SK-N-DZ (cell line): ENCODE results near the gene COBL.

Source experiments
- DNase-seq: peaks from one replicate; pipeline ENCODE4 v3.0.0-alpha.2; 2015; ENCODE audit warnings: low spot score

COBL gene

DNA sequence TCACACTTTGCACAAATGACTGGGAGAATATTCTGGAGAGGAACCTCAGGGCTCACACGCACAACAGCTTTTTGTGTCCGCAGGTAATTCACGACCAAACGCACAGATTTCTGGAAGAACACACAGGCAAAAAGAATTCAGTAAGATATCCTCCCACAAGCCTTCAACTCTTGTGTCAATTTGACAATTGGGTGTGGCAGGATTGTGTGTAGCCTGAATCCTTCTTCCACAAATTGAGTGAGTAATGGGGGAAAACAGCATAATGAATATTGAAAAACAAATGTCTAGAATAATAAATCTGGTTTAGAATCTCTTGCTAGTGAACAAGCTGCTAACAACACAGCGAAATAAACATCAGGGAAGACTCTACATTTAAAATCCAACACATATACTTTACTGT, 125.6 kb downstream of the COBL start:
- DNase-seq: no peak

- DNase-seq: no peak
These were observed 126.8 kb downstream of the COBL start for GRCh38 chr7:51189777-51190176.

DNA sequence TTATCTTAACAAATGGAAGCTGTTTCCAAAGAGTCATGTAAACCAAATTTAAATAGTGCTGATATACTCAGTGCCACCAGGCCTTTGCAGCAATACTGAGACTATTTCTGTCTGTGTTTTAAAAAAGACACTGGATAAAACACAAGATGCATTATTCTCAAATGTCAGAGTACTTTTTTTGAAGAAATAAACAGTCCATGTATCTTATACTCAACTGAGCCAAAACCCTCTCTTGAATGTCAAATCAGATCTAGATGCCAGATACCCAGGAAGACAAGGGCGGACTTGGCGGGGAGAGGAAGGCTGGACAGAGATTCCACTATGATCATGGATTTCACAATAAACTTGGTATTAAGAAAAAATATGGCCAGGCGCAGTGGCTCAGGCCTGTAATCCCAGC, 127.6 kb downstream of the COBL start:
- DNase-seq: no peak

DNA sequence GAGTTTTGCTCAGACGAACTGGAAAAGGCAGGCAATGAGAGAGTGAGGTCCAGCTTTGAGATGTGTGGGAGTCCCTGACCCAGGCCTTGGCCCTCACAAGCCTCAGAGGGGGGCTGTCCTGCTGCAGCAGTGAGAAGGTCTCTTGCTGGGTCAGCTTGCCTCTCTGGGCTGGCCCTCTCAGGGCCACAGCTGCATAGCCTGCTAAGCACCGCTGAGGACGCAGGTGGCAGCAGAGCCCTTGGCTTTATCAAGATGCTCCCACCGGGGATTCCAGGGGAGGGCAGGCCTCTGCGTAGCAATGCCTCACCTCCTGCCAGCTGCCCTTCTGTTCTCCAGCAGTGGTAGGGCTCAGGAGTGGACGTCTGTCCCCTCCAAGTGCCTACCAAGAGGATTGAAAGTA, 128.7 kb downstream of the COBL start:
- DNase-seq: peak; percentile 17

DNA sequence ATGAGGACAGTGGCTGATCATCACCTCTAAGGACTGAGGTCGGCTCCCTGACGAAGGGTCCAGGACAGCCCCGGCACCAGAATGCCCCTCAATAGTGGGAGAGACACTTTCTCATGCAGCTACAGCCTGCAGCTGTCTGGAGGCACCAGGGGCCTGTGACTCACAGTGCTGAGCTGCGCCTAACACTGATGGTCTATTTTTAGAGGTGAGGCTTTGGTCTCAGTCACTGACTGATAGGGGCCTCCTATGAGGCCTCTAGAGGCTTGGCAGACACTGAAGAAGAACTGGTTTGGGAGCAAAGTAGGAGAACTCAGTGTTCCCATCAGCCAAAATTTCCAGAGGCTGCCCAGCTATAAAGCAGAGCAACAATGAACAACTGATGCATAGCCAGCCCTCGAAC, 130.1 kb downstream of the COBL start:
- no peak for DNase-seq

DNA sequence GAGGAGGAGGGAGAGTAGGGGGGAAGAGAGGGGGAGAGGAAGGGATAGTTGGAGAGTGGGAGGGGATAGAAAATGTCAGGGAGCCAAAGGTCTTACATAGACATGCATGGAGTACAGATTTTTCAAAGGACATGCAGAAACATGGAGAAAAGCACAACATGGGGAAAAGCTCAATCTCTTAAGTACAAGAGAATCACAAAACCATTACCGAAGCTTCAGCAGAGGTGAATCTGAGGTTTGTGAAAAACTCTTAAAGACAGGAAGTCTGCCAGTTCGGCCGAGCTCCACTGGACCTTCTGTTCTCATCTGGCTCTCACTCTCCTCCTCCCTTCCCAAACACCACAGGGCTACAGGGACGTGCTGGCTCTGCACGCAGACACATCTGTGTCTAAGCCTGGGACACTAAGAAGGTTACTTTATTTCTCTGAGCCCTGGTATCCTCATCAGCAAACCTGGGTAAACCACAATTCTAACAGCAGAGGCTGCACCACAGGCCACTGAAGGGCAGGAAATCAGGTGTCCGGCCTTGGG, 133.9 kb downstream of the COBL start:
- no peak for DNase-seq

DNA sequence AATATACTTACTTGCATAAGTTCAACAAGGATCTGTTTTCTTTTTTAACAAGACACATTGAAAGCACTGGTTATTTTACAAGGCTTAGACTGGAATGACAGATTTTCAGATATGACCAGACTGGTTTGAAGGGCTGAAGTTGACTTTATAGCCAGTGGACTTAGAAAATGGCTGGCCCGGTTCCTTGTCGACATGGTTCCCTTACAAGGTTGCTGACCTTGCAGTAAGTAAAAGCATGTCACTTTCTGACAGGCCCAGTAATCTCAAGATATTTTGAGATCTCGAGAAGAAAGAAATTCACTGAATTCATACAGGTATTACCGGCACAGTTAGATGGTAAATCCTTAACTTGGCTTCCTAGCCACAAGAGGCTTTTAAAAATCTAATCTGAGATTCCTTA, 136.5 kb downstream of the COBL start:
- no peak for DNase-seq

GRCh38 chr7:51175992-51176388, 140.6 kb downstream of the COBL start:
- DNase-seq: no peak

DNA sequence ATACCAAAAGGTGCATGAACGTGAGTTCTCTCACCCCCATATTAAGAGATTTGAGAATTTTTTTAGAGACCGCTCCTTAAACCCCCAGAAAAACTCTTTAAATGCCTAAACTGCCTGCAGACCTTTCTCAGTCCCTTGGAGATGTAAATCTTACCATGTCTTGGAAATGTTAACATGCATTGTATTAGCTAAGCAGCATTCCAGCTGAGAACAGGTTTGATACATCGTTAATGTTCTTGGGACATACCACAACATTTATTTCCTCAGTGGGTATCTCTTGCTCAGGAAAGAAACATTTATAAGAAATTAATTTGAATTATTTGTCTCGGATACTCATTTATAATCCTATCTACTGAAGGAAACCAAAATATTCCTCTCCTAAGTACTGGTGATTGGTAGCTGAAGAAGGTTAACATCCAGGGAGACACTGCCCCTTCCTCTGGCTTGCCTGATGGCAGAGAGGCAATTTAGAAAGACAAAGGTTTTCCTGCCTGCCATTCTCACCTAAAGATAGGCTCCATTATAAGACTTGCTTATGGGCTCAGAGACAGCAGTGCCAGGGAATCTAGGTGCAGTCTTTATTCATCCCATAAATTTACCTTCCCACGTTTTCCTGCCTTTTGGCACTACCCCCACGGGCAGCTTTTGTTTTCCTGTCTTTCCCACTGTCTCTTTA, 141.2 kb downstream of the COBL start:
- DNase-seq: no peak

DNA sequence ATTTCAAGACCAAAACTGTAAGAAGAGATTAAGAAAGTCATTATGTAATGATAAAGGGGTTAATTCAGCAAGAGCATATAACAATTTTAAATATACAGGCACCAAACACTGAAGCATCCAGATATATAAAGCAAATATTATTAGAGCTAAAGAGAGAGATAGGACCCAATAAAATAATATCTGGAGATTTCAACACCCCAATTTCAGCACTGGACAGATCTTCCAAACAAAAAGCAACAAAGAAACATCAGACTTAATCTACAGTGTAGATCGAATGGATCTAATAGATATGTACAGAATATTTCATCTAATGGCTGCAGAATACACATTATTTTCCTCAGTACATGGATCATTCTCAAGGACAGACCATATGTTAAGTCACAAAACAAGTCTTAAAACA, 151.3 kb downstream of the COBL start:
- DNase-seq: no peak

DNA sequence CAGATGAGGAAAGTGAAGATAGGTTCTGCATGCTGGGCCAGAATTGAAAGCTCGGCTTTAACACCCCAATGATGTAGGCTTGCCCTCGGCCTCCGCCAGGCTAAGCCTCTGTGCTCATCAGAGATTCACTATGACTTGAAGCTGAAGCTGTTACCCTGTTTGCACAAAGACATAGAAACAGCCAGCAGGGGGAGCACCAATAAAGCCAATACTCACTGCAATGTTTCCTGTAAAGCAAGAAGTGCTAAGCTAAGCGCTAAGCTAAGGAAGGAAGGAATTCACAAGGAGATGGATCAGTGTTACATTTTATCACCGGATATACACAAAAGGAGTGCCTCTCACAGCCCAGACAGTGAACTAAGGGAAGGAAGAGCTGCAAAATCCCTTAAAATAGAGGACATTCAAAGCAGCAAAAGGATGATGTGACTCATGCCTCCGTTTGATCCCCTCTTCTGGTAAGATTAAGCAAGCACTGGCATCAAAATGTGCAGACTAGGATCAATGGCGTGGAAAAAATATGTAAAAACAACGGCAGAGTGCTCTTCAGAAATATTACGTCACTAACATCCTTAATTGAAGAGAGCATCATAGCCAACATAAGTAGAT, 153.8 kb downstream of the COBL start:
- peak; percentile 74 for DNase-seq

DNA sequence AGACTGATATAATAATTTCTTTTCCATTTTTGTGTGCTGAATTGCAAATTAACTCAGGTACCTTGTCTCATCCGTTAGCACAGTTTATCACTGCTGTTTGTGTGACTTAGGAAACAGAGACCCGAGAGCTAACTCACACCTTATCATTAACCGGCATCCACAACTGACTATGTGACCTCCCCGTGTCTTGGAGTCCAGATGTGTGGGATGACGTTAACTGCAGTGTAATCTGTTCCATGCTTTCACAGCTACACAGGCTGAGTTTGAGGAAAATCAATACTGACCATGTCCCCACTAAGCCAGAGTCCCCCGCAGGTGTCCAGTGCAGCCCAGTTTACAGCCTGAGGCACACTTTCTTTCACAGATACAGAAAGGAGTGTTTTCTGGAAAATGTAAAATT, 154.7 kb downstream of the COBL start:
- DNase-seq: no peak

- DNase-seq: peak; percentile 68
These were observed 155.5 kb downstream of the COBL start for GRCh38 chr7:51160990-51161615.

GRCh38 chr7:51160411-51160810, 156.2 kb downstream of the COBL start:
- no peak for DNase-seq

GRCh38 chr7:51158742-51159445, 157.7 kb downstream of the COBL start:
- DNase-seq: no peak

GRCh38 chr7:51158211-51158610, 158.4 kb downstream of the COBL start:
- no peak for DNase-seq

GRCh38 chr7:51154201-51154600, 162.4 kb downstream of the COBL start:
- no peak for DNase-seq

- DNase-seq: no peak
These were observed 163.9 kb downstream of the COBL start for GRCh38 chr7:51152706-51153200.

DNA sequence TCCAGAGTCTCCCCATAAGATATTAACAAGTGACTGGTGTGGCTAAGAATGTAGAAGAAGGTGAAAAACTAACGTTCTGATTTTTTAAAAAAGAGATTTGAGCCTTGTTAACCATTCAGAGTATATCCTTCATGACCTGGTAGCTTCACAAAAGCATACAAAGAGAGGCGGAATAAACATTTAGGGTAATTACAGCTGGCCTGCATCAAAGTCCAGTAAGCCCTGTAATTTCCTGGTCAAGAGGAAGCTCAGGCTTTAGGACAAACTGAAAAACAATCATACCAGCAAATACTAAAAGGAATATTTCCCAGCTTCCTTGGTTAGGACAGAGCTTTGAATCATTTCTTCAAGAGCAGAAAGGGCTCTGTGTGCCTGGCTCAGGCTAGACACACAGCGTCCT, 165.2 kb downstream of the COBL start:
- no peak for DNase-seq

DNA sequence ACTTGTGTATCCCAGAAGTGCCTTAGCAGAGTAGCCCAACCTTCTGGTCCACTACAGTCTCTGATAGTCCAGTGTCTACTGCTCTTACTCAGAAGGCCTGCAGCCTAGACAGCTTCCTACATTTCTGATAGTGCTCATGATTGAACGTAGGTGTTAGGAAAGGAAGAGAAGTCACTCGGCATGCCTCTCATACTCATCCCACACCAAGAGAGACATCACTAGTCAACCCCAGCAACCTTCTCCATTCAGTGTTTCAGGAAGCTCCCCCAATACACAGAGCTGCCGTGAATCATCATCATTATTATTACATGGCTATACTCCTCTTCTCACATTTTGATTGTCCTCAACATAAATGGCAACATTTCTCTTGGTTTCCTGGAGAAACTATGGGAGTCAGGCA, 166.4 kb downstream of the COBL start:
- DNase-seq: no peak

DNA sequence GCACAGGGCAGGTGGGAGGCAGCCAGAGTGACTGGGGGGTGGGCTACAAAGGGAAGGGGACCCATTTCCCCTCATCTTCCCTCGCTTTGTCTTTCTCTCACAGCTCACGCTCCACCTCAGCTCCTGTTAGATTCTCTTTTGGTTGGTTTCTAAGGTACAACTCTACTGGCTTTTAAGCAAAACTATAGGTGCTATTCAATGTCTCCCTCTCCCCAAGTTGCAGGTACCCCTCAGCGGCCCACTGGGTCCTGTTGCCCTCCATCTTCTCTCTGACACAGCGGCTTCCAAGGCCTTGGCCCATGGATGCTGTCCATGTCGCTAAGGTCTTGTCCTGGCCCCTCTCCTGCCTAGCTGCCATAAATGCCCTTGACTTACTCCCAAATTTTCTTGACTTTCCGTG, 168.4 kb downstream of the COBL start:
- DNase-seq: no peak
